Fibroblast of skin of scalp (primary cell): ENCODE data around the gene SERPINB2.
"Not testable (repeated sequence)": the region's sequence is repeated elsewhere in the genome, so short reads cannot be mapped to it uniquely, and the experiment has no call there.

Source experiments
- DNase-seq: peaks from one replicate; pipeline ENCODE4 v3.0.0-alpha.2; 2013

SERPINB2 gene

DNA sequence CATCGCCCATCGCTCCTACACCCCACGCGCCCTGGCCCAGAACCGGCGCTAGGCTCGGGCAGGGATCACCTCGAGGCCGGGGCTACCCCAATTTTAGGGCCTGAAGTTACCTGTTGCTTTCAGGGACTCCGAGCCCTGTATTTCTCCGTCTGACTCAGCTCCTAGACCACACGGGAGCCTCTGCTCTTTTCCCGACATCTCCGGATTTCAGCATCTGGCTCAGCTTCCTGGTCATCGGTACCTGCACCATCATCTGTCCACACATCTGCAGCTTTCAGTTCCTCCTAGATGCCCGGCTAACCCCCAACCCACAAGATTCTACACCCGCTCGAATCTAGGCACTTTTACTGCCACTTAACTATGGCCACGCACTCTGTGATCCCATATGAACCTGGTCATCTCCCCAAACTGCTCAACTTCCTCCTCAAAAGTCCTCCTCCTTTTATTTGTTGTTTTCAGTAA, 49.5 kb downstream of the SERPINB2 start:
- DNase-seq = no peak

DNA sequence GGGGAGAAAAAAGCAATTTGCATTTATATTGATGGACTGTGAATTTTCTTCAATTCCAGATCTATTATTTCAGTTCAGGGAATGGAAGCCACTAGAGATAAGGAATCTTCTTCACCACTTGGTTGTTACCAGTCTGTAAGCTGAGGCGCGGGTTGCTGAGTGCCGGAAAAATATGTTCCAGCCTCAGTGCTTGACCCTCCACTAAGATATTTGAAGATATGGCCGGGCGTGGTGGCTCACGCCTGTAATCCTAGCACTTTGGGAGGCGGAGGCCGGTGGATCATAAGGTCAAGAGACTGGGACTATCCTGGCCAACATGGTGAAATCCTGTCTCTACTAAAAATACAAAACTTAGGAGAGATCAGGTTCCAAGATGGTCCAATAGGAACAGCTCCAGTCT, 52.5 kb downstream of the SERPINB2 start:
- DNase-seq = no peak

DNA sequence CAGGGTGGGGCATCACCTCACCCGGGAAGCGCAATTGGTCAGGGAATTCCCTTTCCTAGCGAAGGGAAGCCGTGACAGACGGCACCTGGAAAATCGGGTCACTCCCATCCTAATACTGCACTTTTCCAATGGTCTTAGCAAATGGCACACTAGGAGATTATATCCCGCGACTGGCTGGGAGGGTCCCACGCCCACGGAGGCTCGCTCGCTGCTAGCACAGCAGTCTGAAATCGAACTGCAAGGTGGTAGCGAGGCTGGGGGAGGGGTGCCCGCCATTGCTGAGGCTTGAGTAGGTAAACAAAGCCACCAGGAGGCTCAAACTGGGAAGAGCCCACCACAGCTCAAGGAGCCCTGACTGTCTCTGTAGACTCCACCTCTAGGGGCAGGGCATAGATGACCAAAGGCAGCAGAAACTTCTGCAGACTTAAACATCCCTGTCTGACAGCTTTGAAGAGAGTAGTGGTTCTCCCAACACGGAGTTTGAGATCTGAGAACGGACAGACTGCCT, 53.1 kb downstream of the SERPINB2 start:
- not testable (repeated sequence) for DNase-seq

DNA sequence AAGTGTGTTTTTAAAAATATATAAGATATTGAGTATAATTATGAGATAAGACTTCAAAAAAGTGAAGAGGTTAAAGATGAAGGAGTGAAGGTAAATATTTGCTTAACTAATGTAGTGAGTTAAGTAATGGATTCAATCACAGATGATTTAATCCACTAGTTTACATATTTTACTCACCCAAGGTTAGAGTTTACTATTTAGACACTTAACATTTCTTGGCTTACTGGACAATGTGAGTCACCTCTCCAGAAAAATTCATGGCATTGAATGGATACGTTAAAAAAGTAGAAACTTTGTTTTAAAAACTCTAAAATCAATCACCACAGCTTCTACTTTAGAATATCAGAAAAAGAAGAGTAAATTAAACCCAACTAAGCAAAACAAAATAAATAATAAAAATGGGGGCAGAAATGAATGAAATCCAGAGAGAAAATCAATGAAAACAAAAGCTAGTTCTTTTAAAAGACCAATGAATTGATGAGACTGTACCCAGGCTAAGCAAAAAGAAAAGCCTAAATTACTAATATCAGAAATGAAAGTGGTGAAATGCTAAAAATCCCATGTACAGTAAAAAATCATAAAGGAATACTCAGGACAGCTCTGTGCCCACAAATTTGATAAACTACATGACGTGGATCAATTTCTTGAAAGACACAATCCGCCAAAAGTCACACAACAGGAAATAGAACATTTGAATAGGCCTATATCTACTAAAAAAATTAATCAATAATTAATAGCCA, 59.7 kb downstream of the SERPINB2 start:
- no peak for DNase-seq

DNA sequence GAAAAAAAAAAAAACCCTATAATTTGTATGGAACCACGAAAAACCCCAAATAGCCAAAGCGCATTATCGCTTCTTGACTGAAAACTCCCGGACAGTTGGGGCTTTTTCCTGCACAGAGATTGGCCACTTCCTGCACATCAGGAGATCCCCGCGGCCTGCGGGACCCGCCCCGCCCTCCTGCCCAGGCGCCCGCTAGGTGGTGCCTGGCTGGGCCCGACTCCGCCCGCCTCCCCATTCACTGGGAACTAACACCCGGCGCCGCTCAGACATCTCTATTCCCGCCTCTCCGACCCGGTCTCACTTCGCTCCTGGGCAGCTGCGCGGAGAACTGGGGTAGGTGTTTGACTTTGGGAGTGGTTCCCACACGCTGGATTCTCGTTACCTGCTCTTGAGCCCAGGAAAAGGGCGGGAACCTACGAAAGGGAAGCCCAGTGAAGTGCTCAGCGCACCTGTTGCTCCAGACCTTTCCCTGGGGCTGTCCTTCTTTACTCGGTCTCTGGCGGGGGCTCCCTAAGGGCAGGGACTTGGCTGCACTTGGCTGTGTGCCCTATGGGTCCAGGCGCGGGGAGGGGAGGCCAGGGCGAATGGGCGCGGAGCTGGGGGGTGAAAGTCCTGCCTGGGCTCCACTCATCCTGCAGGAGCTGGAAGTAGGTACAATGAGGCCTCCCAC, 61.7 kb downstream of the SERPINB2 start, which contains the start of gene HMSD:
TSS of gene HMSD (plus strand) at position 234 of the 670 bp plus-strand sequence. CDS start 4,155 bp downstream, outside the sequence.
- no peak for DNase-seq

DNA sequence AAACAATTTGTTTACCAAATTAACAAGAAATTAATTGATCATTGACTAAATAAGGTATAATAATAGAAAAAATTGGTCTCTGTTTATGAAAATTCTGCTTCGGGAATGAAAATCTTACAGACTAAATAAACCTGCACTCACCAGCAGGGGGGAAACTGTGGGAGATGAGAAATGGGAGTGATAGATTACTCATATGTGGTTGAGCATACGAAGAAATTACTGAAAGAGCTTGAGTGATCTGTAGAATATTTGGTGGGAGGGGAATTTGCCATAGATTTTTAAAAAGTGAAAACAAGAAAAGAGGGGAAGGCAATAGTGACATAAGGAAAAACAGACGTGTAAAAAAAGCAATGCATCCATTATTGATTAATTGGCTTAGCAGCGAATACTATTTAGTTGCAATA, 63.8 kb downstream of the SERPINB2 start:
- peak; percentile 66 for DNase-seq
